A673 (cell line): Measurements from ENCODE around the gene CXCL3. TPM values are rescaled to one million over a fixed set of nuclear protein-coding genes. Genes with fewer than 3 reads are reported as not detected.
A peak's percentile ranks its signal among the peaks of the same experiment; 100 is the strongest.

Experiments used
- BruUV-seq: library from RNA; stranded (reverse); fragments of 400-500 nt; replicated peaks from 2 replicates; lab custom pipeline; 2021; lab: Mats Ljungman, UMichigan
- CTCF ChIA-PET: fragments of 300-600 bp; sonication (Branson Sonifier 250); formaldehyde crosslinking; loops from one replicate; lab custom pipeline; 2022; ENCODE audit warnings: antibody characterized with exemption; lab: Charles Lee
- POLR2A ChIA-PET: fragments of 300-600 bp; sonication (Branson Sonifier 250); formaldehyde crosslinking; loops from one replicate; lab custom pipeline; 2022; ENCODE audit warnings: antibody characterized with exemption; ENCODE audit not compliant: low non-redundant PET; lab: Charles Lee
- DNase-seq: peaks from one replicate; pipeline ENCODE4 v3.0.0-alpha.2; 2015; ENCODE audit warnings: low spot score
- H3K27ac ChIP-seq: fragments of 200-600 bp; sonication (generic); 2 replicates; pipeline ENCODE4 v1.5.1; 2016; ENCODE audit warnings: mixed run types, low read depth, mild to moderate bottlenecking, mixed read lengths, antibody characterized with exemption, low read length; ENCODE audit not compliant: poor library complexity, severe bottlenecking
- H3K27me3 ChIP-seq: fragments of 200-600 bp; sonication (generic); replicated peaks from 2 replicates; pipeline ENCODE4 v1.6.1; 2017; ENCODE audit warnings: mixed run types, low read depth, mild to moderate bottlenecking, mixed read lengths, antibody characterized with exemption, low read length; ENCODE audit not compliant: insufficient read depth, poor library complexity
- H3K36me3 ChIP-seq: fragments of 200-600 bp; sonication (generic); 2 replicates; pipeline ENCODE4 v1.6.1; 2016; ENCODE audit warnings: mixed run types, mild to moderate bottlenecking, mixed read lengths, antibody characterized with exemption, low read length; ENCODE audit not compliant: insufficient read depth, poor library complexity, severe bottlenecking
- H3K4me1 ChIP-seq: fragments of 200-600 bp; sonication (generic); 2 replicates; pipeline ENCODE4 v1.6.1; 2017; ENCODE audit warnings: mixed run types, mild to moderate bottlenecking, mixed read lengths, antibody characterized with exemption, low read length; ENCODE audit not compliant: insufficient read depth, poor library complexity, severe bottlenecking
- H3K4me3 ChIP-seq: fragments of 200-600 bp; sonication (generic); 2 replicates; pipeline ENCODE4 v1.5.1; 2016; ENCODE audit warnings: low read depth, mixed run types, mild to moderate bottlenecking, mixed read lengths, low read length; ENCODE audit not compliant: poor library complexity, severe bottlenecking
- H3K9me3 ChIP-seq: fragments of 200-600 bp; sonication (generic); 2 replicates; pipeline ENCODE4 v1.6.1; 2016; ENCODE audit warnings: mixed run types, low read depth, mild to moderate bottlenecking, mixed read lengths, antibody characterized with exemption, low read length; ENCODE audit not compliant: poor library complexity, severe bottlenecking
- CTCF ChIP-seq: fragments of 300-800, 200-600 bp; sonication (generic); conservative IDR thresholded peaks from 2 replicates; pipeline ENCODE4 v1.5.1; 2017; ENCODE audit warnings: low read depth, mild to moderate bottlenecking, antibody characterized with exemption, low read length, moderate library complexity, mixed read lengths
- EZH2 ChIP-seq: fragments of 200-600 bp; sonication (generic); IDR thresholded peaks from 2 replicates; pipeline ENCODE4 v1.6.1; 2017; ENCODE audit warnings: borderline replicate concordance, low read depth, mild to moderate bottlenecking, mixed read lengths, antibody characterized with exemption, low read length; ENCODE audit not compliant: poor library complexity, severe bottlenecking
- intact Hi-C: fragments of 100-400 bp; cut with micrococcal nuclease; formaldehyde crosslinking; loops from one replicate; pipeline ENCODE4 v1.10.0; 2022; ENCODE audit not compliant: unreplicated experiment
- total RNA-seq: library from RNA; stranded (reverse); gene quantifications from 2 replicates; pipeline ENCODE4 v1.2.3, GENCODE V29; 2021

Gene CXCL3
- total RNA-seq, 1 experiment from 2014 or later, result 0.24 TPM

DNA sequence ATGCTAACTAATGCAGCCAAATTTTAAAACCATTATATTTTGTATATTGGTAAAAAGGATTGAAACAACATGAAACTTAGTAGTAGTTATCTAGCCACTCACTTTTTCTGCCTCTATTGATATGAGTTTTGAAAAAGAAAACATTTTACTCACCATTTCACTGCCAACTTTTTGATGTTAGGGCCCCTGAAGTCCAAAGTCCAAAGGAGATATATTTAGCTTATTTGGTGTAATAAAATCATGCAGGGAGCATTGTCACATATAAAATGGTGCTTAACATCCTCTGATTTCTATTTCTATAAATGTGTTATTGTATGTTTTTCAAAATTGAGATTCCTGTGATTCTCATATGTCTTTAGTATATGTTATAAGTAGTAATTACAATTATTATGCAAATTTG lies 24.5 kb upstream of the CXCL3 start:
- no peaks in the 10 kb centered on the region for H3K9me3 ChIP-seq
- no peaks in the 10 kb centered on the region for H3K36me3 ChIP-seq
- CTCF ChIA-PET, result no interaction called here
- no peaks in the 10 kb centered on the region for H3K27me3 ChIP-seq
- no peak for DNase-seq
- no peak overlapping the region for H3K4me3 ChIP-seq
- TF ChIP-seq EZH2 (no peak), CTCF (no peak)
- no TSS peak for BruUV-seq
- H3K4me1 ChIP-seq, result peaks cover 6% of the 10 kb centered on the region
- H3K27ac ChIP-seq, result no peak overlapping the region
- intact Hi-C loops, result no loop called here
- POLR2A ChIA-PET, result no interaction called here

DNA sequence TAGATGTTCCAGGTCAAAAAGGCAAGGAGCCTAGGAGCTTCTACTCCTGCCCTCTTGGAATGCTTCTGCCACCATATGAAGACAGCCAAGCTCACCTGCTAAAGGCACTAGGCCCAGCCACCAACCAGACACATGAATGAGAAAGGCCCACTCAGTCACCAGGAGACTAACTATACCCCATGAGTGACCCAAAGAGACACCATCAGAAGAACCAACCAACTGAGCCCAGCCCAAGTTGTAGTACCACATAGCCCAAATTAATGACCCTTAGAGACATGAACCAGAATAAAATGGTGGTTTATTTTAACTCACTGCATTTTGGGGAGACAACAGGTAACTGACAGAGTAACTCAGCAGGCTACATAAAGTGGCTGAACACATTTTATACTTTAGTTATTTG lies 22.9 kb upstream of the CXCL3 start:
- Histone ChIP-seq H3K27me3 (no peaks in the 10 kb centered on the region), H3K9me3 (no peaks in the 10 kb centered on the region), H3K27ac (no peak overlapping the region), H3K4me3 (no peak overlapping the region), H3K4me1 (peaks cover 15% of the 10 kb centered on the region), H3K36me3 (no peaks in the 10 kb centered on the region)
- POLR2A ChIA-PET, result no interaction called here
- BruUV-seq, result no TSS peak
- TF ChIP-seq EZH2 (no peak), CTCF (no peak)
- intact Hi-C loops, result no loop called here
- CTCF ChIA-PET, result no interaction called here
- DNase-seq, result no peak

- Histone ChIP-seq H3K27ac (no peak overlapping the region), H3K9me3 (no peaks in the 10 kb centered on the region), H3K4me3 (no peak overlapping the region), H3K4me1 (peaks cover 15% of the 10 kb centered on the region), H3K27me3 (no peaks in the 10 kb centered on the region), H3K36me3 (no peaks in the 10 kb centered on the region)
- CTCF ChIA-PET, result no interaction called here
- TF ChIP-seq EZH2 (no peak), CTCF (no peak)
- POLR2A ChIA-PET, result no interaction called here
- peak; percentile 10 for DNase-seq
- no TSS peak for BruUV-seq
- intact Hi-C loops, result no loop called here
Observed at GRCh38 chr4:74059161-74059829, 20.8 kb upstream of the CXCL3 start.
